Measurements from ENCODE around the gene CYP24A1. TPM values are rescaled to one million over a fixed set of nuclear protein-coding genes. Genes with fewer than 3 reads are reported as not detected.
"Not testable (repeated sequence)": the region's sequence is repeated elsewhere in the genome, so short reads cannot be mapped to it uniquely, and the experiment has no call there.

CYP24A1 gene
- total RNA-seq, 4 donors from 2014 or later: 0.10 to 0.71 (median 0.69) TPM; not detected in 1

DNA sequence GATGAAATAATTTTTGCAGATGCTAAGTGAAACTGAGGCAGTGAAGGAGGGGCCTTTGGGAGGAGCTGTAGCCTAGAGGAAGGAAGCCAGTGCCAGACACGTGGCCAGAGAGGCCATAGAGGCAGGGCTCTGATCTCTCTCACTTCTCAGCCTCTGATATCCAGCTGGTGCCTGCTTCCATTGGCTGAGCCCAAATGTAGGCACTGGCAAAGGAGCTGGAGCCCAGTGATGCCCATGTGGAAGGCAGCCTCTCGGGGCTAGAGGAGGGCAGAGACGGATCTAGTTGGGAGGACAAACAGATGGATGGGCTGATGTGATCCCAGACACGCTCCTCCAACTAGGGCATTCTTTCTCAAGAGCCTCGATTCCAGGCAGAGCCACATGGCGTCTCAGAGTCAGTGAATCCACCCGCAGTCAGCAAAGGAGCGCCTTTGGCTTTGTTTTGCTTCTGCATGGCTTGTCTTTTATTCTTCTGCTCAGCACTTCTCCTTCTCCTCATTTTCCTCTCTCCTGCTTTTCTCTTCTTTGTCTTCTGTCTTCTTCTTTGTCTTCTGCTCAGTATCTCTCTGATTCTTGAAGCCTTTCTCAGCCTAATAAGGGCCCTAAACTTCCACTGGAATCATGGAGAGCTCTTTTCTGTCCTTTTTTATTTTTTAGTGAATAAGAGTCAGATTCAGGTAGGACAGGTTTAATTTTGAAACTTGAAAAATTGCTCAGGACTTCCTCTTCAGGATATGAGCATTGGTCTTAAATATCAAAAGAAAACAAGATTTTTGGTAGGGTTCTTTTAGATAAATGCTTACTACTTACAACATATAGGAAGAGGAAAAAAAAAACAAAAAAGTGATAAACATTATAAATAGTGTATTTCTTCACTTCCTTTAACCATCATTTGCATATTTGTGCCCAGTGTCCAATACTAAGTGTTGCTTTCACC is 41.8 kb downstream of the CYP24A1 start:
- DNase-seq (ENCODE audit: low spot score in 2 of 2): no peak
- H3K4me3 ChIP-seq (ENCODE audit: low read depth, poor library complexity, severe bottlenecking): no peak overlapping the region
- TF ChIP-seq POLR2A (IDR thresholded peaks at IDR 0.05): no peak
- intact Hi-C loops (cut with DNase I; ENCODE audit: low total_unique reads): no loop called here
- 75 to 86% methylated on average over 8 of the region's 8 CpGs for WGBS, 2 donors

DNA sequence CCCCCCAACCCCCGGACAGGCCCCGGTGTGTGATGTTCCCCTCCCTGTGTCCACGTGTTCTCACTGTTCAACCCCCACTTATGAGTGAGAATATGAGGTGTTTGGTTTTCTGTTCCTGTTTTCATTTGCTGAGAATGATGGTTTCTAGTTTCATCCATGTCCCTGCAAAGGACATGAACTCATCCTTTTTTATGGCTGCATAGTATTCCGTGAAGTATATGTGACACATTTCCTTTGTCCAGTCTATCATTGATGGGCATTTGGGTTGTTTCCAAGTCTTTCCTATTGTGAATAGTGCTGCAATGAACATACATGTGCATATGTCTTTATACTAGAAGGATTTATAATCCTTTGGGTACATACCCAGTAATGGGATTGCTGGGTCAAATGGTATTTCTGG is 42.7 kb downstream of the CYP24A1 start:
- intact Hi-C loops (cut with DNase I; ENCODE audit: low total_unique reads); H3K4me3 ChIP-seq (ENCODE audit: low read depth, poor library complexity, severe bottlenecking); DNase-seq (ENCODE audit: low spot score in 2 of 2): not testable (repeated sequence)
- WGBS, 2 donors: 72 to 100% methylated on average over 3 to 4 of the region's 4 CpGs

- no peak for DNase-seq (ENCODE audit: low spot score in 2 of 2)
- 97 to 98% methylated on average over 3 of the region's 3 CpGs for WGBS, 2 donors
- TF ChIP-seq, protein P1, sequence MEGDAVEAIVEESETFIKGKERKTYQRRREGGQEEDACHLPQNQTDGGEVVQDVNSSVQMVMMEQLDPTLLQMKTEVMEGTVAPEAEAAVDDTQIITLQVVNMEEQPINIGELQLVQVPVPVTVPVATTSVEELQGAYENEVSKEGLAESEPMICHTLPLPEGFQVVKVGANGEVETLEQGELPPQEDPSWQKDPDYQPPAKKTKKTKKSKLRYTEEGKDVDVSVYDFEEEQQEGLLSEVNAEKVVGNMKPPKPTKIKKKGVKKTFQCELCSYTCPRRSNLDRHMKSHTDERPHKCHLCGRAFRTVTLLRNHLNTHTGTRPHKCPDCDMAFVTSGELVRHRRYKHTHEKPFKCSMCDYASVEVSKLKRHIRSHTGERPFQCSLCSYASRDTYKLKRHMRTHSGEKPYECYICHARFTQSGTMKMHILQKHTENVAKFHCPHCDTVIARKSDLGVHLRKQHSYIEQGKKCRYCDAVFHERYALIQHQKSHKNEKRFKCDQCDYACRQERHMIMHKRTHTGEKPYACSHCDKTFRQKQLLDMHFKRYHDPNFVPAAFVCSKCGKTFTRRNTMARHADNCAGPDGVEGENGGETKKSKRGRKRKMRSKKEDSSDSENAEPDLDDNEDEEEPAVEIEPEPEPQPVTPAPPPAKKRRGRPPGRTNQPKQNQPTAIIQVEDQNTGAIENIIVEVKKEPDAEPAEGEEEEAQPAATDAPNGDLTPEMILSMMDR (IDR thresholded peaks at IDR 0.05): no peak
- H3K4me3 ChIP-seq (ENCODE audit: low read depth, poor library complexity, severe bottlenecking): no peak overlapping the region
- intact Hi-C loops (cut with DNase I; ENCODE audit: low total_unique reads): no loop called here
These were observed 44.4 kb downstream of the CYP24A1 start for GRCh38 chr20:54129350-54129749.

DNA sequence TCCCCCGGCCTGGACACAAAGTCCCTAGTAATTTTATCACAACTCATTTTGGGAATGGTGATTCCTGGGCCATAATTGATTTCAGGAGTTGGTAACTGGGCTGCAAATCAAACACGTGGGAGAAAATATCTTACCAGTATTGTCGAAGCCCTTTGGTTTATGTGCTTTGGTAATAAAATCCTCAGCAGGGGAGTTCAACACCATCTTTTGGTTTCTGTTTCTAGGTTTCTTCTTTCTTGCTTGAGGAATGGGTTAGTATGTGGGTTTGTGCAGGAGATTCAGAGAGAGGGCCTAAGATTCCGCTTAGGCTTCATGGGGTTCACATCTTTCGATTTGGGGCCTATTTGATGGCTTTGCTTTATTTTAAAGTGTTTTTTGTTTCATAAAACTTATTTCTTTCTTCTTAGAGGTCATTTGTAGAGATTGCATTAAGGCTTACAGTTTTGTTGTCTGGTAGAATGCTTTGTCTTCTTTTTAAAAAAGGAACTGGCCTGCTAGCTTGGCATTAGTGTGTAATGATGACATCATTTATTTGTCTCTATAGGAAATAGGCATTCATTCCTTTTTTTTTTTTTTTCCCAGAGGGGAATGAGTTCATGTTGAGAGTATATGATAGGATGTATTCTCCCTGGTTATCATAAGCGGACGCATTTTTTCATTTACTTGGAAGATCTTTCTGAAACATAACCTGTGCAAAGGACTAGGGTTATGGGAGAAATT is 45.8 kb downstream of the CYP24A1 start:
- intact Hi-C loops (cut with DNase I; ENCODE audit: low total_unique reads): no loop called here
- no peak overlapping the region for H3K4me3 ChIP-seq (ENCODE audit: low read depth, poor library complexity, severe bottlenecking)
- no peak for DNase-seq (ENCODE audit: low spot score in 2 of 2)
- TF ChIP-seq, protein P1 (IDR thresholded peaks at IDR 0.05): no peak
- TF ChIP-seq POLR2A (IDR thresholded peaks at IDR 0.05): no peak
- 72 to 90% methylated on average over 7 of the region's 7 CpGs for WGBS, 2 donors

GRCh38 chr20:54126806-54127655 is 46.8 kb downstream of the CYP24A1 start:
- intact Hi-C loops (cut with DNase I; ENCODE audit: low total_unique reads): no loop called here
- H3K4me3 ChIP-seq (ENCODE audit: low read depth, poor library complexity, severe bottlenecking): no peak overlapping the region
- WGBS, 2 donors: 63 to 70% methylated on average over 3 of the region's 3 CpGs
- TF ChIP-seq POLR2A (IDR thresholded peaks at IDR 0.05): no peak
- TF ChIP-seq, protein P1 (IDR thresholded peaks at IDR 0.05): no peak
- DNase-seq (ENCODE audit: low spot score in 2 of 2): no peak

- intact Hi-C loops (cut with DNase I; ENCODE audit: low total_unique reads); DNase-seq (ENCODE audit: low spot score in 2 of 2); H3K4me3 ChIP-seq (ENCODE audit: low read depth, poor library complexity, severe bottlenecking): not testable (repeated sequence)
- WGBS, 2 donors: 95% methylated on average over 12 of the region's 12 CpGs
These were observed 47.5 kb downstream of the CYP24A1 start for GRCh38 chr20:54126328-54126727.
